GM23338 (cell line): ENCODE results near the gene MYLK. TPM values are rescaled to one million over a fixed set of nuclear protein-coding genes. Genes with fewer than 3 reads are reported as not detected.

ENCODE experiments used
- ATAC-seq: fragments of 200-7000 bp; cut with Tn5 transposase; 3 replicates; pipeline ENCODE4 v1.9.1; 2020
- DNase-seq: peaks from one replicate; pipeline ENCODE4 v3.0.0-alpha.2; 2015; ENCODE audit warnings: low spot score
- H2AFZ ChIP-seq: fragments of 200-600 bp; sonication (generic); 2 replicates; pipeline ENCODE4 v1.8.0; 2016; ENCODE audit warnings: antibody characterized with exemption, mild to moderate bottlenecking, moderate library complexity
- H3F3A ChIP-seq: fragments of 200-600 bp; sonication (generic); replicated peaks from 2 replicates; pipeline ENCODE4 v1.8.0; 2017; ENCODE audit warnings: antibody characterized with exemption, mixed run types, low read depth
- H3K27ac ChIP-seq: fragments of 200-600 bp; sonication (generic); 2 replicates; pipeline ENCODE4 v1.6.1; 2016; ENCODE audit warnings: low read depth
- H3K27me3 ChIP-seq: fragments of 200-600 bp; sonication (generic); 2 replicates; pipeline ENCODE4 v1.8.0; 2016; ENCODE audit warnings: mild to moderate bottlenecking, mixed run types, moderate library complexity; ENCODE audit not compliant: insufficient read depth
- H3K36me3 ChIP-seq: fragments of 200-600 bp; sonication (generic); 2 replicates; pipeline ENCODE4 v1.8.0; 2016; ENCODE audit warnings: mild to moderate bottlenecking; ENCODE audit not compliant: insufficient read depth
- H3K4me1 ChIP-seq: fragments of 200-600 bp; sonication (generic); 2 replicates; pipeline ENCODE4 v1.8.0; 2016; ENCODE audit warnings: mild to moderate bottlenecking, moderate library complexity; ENCODE audit not compliant: insufficient read depth
- H3K4me2 ChIP-seq: fragments of 200-600 bp; sonication (generic); 2 replicates; pipeline ENCODE4 v1.7.1; 2017; ENCODE audit warnings: mixed run types
- H3K4me3 ChIP-seq: fragments of 200-600 bp; sonication (generic); 2 replicates; pipeline ENCODE4 v1.6.1; 2016; ENCODE audit warnings: mixed run types
- H3K79me2 ChIP-seq: fragments of 200-600 bp; sonication (generic); replicated peaks from 2 replicates; pipeline ENCODE4 v1.8.0; 2017; ENCODE audit warnings: mild to moderate bottlenecking; ENCODE audit not compliant: insufficient read depth
- H3K9me2 ChIP-seq: fragments of 200-600 bp; sonication (generic); 2 replicates; pipeline ENCODE4 v1.8.0; 2017; ENCODE audit not compliant: insufficient read depth
- H4K20me1 ChIP-seq: fragments of 200-600 bp; sonication (generic); replicated peaks from 2 replicates; pipeline ENCODE4 v1.8.0; 2017; ENCODE audit warnings: mild to moderate bottlenecking; ENCODE audit not compliant: insufficient read depth
- H3K27ac Mint-ChIP-seq: 2 replicates; pipeline ENCODE4 v1.8.0; 2020; ENCODE audit warnings: inconsistent platforms, mild to moderate bottlenecking, moderate library complexity, mixed read lengths
- H3K27me3 Mint-ChIP-seq: 3 replicates; pipeline ENCODE4 v1.8.0; 2022; ENCODE audit warnings: low read depth, mild to moderate bottlenecking, moderate library complexity, mixed read lengths, inconsistent platforms; ENCODE audit not compliant: insufficient read depth, poor library complexity
- H3K36me3 Mint-ChIP-seq: 3 replicates; pipeline ENCODE4 v1.8.0; 2021; ENCODE audit warnings: low read depth, mild to moderate bottlenecking, inconsistent platforms, moderate library complexity, mixed read lengths
- H3K4me1 Mint-ChIP-seq: 3 replicates; pipeline ENCODE4 v1.8.0; 2020; ENCODE audit warnings: mild to moderate bottlenecking, inconsistent platforms, mixed read lengths
- H3K4me3 Mint-ChIP-seq: 3 replicates; pipeline ENCODE4 v1.8.0; 2021; ENCODE audit warnings: moderate library complexity, mild to moderate bottlenecking, inconsistent platforms, mixed read lengths
- H3K9me3 Mint-ChIP-seq: 3 replicates; pipeline ENCODE4 v1.8.0; 2020; ENCODE audit warnings: moderate library complexity, mild to moderate bottlenecking, inconsistent platforms, mixed read lengths
- ETS1 ChIP-seq: IDR thresholded peaks from 2 replicates; pipeline ENCODE4 v1.6.1; 2016; ENCODE audit warnings: antibody characterized with exemption
- POLR2AphosphoS5 ChIP-seq: IDR thresholded peaks from 2 replicates; pipeline ENCODE4 v1.6.1; 2016; ENCODE audit warnings: antibody characterized with exemption, low read depth
- ZNF114 ChIP-seq: fragments of 250-450 bp; sonication (Bioruptor Pico); IDR thresholded peaks from 2 replicates; pipeline ENCODE4 v1.5.0; 2020; ENCODE audit warnings: mild to moderate bottlenecking, moderate library complexity
- polyA plus RNA-seq: library from polyadenylated mRNA; unstranded; fragments of >200 nt; fragmentation: Nextera tagmentation; extraction: Ambion mirVana; gene quantifications from 2 replicates; pipeline ENCODE4 v1.2.1, GENCODE V29; 2016
- total RNA-seq: library from RNA; depleted of rRNA; stranded (reverse); fragments of >200 nt; shearing (Covaris generic); gene quantifications from 2 replicates; pipeline ENCODE4 v1.2.3, GENCODE V29; 2014
- TF ChIP-seq, protein P1 (sequence below): fragments of 250-450 bp; sonication (Bioruptor Pico); IDR thresholded peaks from 2 replicates; pipeline ENCODE4 v1.5.0; 2020; ENCODE audit warnings: mild to moderate bottlenecking, moderate library complexity
- TF ChIP-seq, protein P2 (sequence below), 2 experiments: fragments of 200-600 bp in 1 of 2; sonication (generic) in 1 of 2; conservative IDR thresholded peaks; 2 replicates each; pipeline versions ENCODE4 v1.5.1 to v1.6.1; 2016 to 2017; ENCODE audit warnings: antibody characterized with exemption in 2 of 2, low read depth in 2 of 2, mild to moderate bottlenecking in 2 of 2, moderate library complexity in 1 of 2

Gene MYLK
- total and polyA plus RNA-seq, 2 experiments from 2014 or later, result 11.5 to 17.9 TPM

DNA sequence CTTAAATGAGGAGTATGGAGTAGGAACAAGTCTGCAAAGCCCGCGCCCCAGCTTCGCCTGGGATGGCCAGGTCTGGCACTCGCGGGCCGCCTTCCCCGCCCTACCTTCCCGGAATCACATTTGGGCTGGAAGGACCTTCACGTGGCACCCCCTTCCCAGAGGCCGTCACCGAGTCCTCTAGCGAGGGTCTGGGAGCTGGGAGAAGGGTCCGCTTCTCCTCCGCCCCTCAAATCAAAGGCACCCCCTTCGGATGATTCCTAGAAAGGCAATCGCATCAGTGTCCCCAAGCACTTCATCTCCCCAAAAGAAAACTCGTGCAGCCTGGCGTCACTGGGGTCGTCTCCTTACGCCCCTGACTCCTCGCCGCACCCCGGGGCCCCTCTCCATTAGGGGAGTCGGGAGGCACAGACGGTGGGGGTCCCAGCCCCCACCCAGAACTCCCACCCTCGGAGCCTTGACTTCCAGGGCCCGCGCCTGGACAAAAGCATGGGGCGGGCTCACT is 380 bp downstream of the MYLK start (continued):
- TF ChIP-seq, protein P1, sequence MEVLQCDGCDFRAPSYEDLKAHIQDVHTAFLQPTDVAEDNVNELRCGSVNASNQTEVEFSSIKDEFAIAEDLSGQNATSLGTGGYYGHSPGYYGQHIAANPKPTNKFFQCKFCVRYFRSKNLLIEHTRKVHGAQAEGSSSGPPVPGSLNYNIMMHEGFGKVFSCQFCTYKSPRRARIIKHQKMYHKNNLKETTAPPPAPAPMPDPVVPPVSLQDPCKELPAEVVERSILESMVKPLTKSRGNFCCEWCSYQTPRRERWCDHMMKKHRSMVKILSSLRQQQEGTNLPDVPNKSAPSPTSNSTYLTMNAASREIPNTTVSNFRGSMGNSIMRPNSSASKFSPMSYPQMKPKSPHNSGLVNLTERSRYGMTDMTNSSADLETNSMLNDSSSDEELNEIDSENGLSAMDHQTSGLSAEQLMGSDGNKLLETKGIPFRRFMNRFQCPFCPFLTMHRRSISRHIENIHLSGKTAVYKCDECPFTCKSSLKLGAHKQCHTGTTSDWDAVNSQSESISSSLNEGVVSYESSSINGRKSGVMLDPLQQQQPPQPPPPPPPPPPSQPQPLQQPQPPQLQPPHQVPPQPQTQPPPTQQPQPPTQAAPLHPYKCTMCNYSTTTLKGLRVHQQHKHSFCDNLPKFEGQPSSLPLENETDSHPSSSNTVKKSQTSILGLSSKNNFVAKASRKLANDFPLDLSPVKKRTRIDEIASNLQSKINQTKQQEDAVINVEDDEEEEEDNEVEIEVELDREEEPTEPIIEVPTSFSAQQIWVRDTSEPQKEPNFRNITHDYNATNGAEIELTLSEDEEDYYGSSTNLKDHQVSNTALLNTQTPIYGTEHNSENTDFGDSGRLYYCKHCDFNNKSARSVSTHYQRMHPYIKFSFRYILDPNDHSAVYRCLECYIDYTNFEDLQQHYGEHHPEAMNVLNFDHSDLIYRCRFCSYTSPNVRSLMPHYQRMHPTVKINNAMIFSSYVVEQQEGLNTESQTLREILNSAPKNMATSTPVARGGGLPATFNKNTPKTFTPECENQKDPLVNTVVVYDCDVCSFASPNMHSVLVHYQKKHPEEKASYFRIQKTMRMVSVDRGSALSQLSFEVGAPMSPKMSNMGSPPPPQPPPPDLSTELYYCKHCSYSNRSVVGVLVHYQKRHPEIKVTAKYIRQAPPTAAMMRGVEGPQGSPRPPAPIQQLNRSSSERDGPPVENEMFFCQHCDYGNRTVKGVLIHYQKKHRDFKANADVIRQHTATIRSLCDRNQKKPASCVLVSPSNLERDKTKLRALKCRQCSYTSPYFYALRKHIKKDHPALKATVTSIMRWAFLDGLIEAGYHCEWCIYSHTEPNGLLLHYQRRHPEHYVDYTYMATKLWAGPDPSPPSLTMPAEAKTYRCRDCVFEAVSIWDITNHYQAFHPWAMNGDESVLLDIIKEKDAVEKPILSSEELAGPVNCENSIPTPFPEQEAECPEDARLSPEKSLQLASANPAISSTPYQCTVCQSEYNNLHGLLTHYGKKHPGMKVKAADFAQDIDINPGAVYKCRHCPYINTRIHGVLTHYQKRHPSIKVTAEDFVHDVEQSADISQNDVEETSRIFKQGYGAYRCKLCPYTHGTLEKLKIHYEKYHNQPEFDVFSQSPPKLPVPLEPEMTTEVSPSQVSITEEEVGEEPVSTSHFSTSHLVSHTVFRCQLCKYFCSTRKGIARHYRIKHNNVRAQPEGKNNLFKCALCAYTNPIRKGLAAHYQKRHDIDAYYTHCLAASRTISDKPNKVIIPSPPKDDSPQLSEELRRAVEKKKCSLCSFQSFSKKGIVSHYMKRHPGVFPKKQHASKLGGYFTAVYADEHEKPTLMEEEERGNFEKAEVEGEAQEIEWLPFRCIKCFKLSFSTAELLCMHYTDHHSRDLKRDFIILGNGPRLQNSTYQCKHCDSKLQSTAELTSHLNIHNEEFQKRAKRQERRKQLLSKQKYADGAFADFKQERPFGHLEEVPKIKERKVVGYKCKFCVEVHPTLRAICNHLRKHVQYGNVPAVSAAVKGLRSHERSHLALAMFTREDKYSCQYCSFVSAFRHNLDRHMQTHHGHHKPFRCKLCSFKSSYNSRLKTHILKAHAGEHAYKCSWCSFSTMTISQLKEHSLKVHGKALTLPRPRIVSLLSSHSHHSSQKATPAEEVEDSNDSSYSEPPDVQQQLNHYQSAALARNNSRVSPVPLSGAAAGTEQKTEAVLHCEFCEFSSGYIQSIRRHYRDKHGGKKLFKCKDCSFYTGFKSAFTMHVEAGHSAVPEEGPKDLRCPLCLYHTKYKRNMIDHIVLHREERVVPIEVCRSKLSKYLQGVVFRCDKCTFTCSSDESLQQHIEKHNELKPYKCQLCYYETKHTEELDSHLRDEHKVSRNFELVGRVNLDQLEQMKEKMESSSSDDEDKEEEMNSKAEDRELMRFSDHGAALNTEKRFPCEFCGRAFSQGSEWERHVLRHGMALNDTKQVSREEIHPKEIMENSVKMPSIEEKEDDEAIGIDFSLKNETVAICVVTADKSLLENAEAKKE, result no peak
- no peak for TF ChIP-seq POLR2AphosphoS5
- TF ChIP-seq, protein P2, sequence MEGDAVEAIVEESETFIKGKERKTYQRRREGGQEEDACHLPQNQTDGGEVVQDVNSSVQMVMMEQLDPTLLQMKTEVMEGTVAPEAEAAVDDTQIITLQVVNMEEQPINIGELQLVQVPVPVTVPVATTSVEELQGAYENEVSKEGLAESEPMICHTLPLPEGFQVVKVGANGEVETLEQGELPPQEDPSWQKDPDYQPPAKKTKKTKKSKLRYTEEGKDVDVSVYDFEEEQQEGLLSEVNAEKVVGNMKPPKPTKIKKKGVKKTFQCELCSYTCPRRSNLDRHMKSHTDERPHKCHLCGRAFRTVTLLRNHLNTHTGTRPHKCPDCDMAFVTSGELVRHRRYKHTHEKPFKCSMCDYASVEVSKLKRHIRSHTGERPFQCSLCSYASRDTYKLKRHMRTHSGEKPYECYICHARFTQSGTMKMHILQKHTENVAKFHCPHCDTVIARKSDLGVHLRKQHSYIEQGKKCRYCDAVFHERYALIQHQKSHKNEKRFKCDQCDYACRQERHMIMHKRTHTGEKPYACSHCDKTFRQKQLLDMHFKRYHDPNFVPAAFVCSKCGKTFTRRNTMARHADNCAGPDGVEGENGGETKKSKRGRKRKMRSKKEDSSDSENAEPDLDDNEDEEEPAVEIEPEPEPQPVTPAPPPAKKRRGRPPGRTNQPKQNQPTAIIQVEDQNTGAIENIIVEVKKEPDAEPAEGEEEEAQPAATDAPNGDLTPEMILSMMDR (conservative IDR thresholded peaks at IDR 0.05; ENCODE audit: low read depth in 2 of 2), result no peak
- no peak for TF ChIP-seq ZNF114

DNA sequence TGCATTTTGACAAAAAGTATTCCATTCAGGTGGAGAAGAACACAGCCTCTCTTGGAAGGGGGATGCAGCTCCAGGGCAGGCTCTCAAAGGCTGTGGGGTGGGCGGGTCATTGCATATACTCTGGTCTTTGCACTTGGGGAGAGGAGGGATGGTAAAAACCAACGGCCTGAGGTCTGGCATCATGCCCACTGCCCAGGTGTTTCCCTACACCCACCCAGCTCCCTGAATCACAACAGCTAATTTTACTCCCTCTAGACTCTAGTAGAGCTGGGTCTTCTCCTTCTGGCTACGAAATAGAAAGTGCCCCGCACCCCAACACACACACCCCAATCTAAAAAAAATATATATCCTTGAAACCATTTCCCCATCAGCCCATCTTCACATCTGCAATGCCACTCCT is 1.0 kb downstream of the MYLK start:
- Histone ChIP-seq H3K4me3 (peak overlapping the region; percentile 94), H3K27me3 (peaks cover 13% of the 10 kb centered on the region), H3K27ac (no peak overlapping the region), H3F3A (0 out of 2 replicates have a peak, but pooled peaks cover 7% of the 10 kb centered on the region), H3K79me2 (no peaks in the 10 kb centered on the region), H4K20me1 (no peaks in the 10 kb centered on the region; the same call in 1 of the 2 replicates), H3K4me1 (peaks cover 21% of the 10 kb centered on the region), H2AFZ (peak overlapping the region; percentile 99), H3K9me2 (peaks cover 8% of the 10 kb centered on the region; the same call in 1 of the 2 replicates), H3K36me3 (no peaks in the 10 kb centered on the region), H3K4me2 (peak overlapping the region; percentile 96)
- DNase-seq, result no peak
- Mint-ChIP-seq H3K4me3 (peak overlapping the region; percentile 83), H3K27ac (no peak overlapping the region), H3K9me3 (no peaks in the 10 kb centered on the region; the same call in 2 of the 3 replicates), H3K27me3 (peaks cover 25% of the 10 kb centered on the region), H3K36me3 (no peaks in the 10 kb centered on the region; the same call in 2 of the 3 replicates), H3K4me1 (peaks cover 23% of the 10 kb centered on the region)
- no peak for ATAC-seq
- no peak for TF ChIP-seq ETS1
- TF ChIP-seq, protein P1, result no peak
